Liver (tissue), 3 donors: ENCODE measurements around the gene VDAC1.

Experiments
- ATF3 ChIP-seq: IDR thresholded peaks from 2 replicates; pipeline ENCODE4 v1.6.1; 2016; ENCODE audit warnings: antibody characterized with exemption
- CTCF ChIP-seq: fragments of 150-350 bp; IDR thresholded peaks from 2 replicates; pipeline ENCODE4 v1.5.1; 2017; ENCODE audit warnings: improper control_type of control experiment, low read depth, low read length; ENCODE audit not compliant: missing input control
- EGR1 ChIP-seq, 2 donors: IDR thresholded peaks; 2 replicates each; pipeline ENCODE4 v1.6.1; 2016 to 2018; ENCODE audit warnings: antibody characterized with exemption in 2 of 2, low read depth in 2 of 2
- FOXA1 ChIP-seq: IDR thresholded peaks from 2 replicates; pipeline ENCODE4 v1.6.1; 2016; ENCODE audit warnings: antibody characterized with exemption
- GABPA ChIP-seq, 2 donors: IDR thresholded peaks in 1 of 2; conservative IDR thresholded peaks in 1 of 2; 2 replicates each; pipeline ENCODE4 v1.6.1; 2016; ENCODE audit warnings: antibody characterized with exemption in 2 of 2, mild to moderate bottlenecking in 1 of 2, moderate library complexity in 1 of 2
- JUND ChIP-seq, 2 donors: IDR thresholded peaks; 2 replicates each; pipeline ENCODE4 v1.6.1; 2016; ENCODE audit warnings: antibody characterized with exemption in 2 of 2
- NR2F2 ChIP-seq: IDR thresholded peaks from 2 replicates; pipeline ENCODE4 v1.6.1; 2016; ENCODE audit warnings: antibody characterized with exemption
- RAD21 ChIP-seq, 2 donors: IDR thresholded peaks; 2 replicates each; pipeline ENCODE4 v1.6.1; 2016; ENCODE audit warnings: antibody characterized with exemption in 2 of 2, mild to moderate bottlenecking in 2 of 2
- REST ChIP-seq: IDR thresholded peaks from 2 replicates; pipeline ENCODE4 v1.6.1; 2016; ENCODE audit warnings: antibody characterized with exemption, mild to moderate bottlenecking
- TAF1 ChIP-seq: conservative IDR thresholded peaks from 2 replicates; pipeline ENCODE4 v1.6.1; 2016; ENCODE audit warnings: antibody characterized with exemption, mild to moderate bottlenecking
- YY1 ChIP-seq: IDR thresholded peaks from 2 replicates; pipeline ENCODE4 v1.6.1; 2016; ENCODE audit warnings: antibody characterized with exemption, mild to moderate bottlenecking
- TF ChIP-seq, protein P1 (sequence below): IDR thresholded peaks from 2 replicates; pipeline ENCODE4 v1.6.1; 2016; ENCODE audit warnings: antibody characterized with exemption
- donor health status: healthy.
- donor health status: healthy.

GRCh38 chr5:133968204-133968980 lies 36.4 kb downstream of the VDAC1 start, which contains the start of gene C5orf15:
- peak; percentile 29 for TF ChIP-seq CTCF
- peak; percentile 29 for TF ChIP-seq REST
- peak; percentile 27 to 55 for TF ChIP-seq RAD21 (IDR thresholded peaks at IDR 0.05)
- TF ChIP-seq, protein P1, sequence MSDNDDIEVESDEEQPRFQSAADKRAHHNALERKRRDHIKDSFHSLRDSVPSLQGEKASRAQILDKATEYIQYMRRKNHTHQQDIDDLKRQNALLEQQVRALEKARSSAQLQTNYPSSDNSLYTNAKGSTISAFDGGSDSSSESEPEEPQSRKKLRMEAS: peak; percentile 71
- no peak for TF ChIP-seq ATF3
- TF ChIP-seq TAF1: no peak
- peak in 1 of 2 donors; percentile 72 for TF ChIP-seq GABPA (IDR thresholded peaks at IDR 0.05 in 1 of 2, conservative IDR thresholded peaks at IDR 0.05 in 1 of 2)
- TF ChIP-seq FOXA1: no peak
- TF ChIP-seq JUND (IDR thresholded peaks at IDR 0.05): peak in 1 of 2 donors; percentile 31
- TF ChIP-seq EGR1 (IDR thresholded peaks at IDR 0.05; ENCODE audit: low read depth in 2 of 2): no peak
- TF ChIP-seq NR2F2: no peak
- peak; percentile 100 for TF ChIP-seq YY1
